GM19372 (cell line): ENCODE results near the gene LKAAEAR1.
"Not testable (repeated sequence)": the region's sequence is repeated elsewhere in the genome, so short reads cannot be mapped to it uniquely, and the experiment has no call there.

Experiments used
- ATAC-seq: cut with Tn5 transposase; IDR thresholded peaks from one replicate; pipeline ENCODE4 v1.9.1; 2021; ENCODE audit warnings: mild to moderate bottlenecking, low read depth, moderate library complexity; ENCODE audit not compliant: unreplicated experiment

The LKAAEAR1 gene

GRCh38 chr20:64083804-64084684 is at the start of gene LKAAEAR1:
Gene LKAAEAR1, minus strand, starts transcription at chr20:64084398. Its CDS starts 179 bp downstream, at chr20:64084219.
- no peak for ATAC-seq

GRCh38 chr20:64131406-64131805 is 47.2 kb upstream of the LKAAEAR1 start:
- no peak for ATAC-seq

- ATAC-seq, result no peak
Measured at GRCh38 chr20:64130876-64131275, 46.7 kb upstream of the LKAAEAR1 start.

DNA sequence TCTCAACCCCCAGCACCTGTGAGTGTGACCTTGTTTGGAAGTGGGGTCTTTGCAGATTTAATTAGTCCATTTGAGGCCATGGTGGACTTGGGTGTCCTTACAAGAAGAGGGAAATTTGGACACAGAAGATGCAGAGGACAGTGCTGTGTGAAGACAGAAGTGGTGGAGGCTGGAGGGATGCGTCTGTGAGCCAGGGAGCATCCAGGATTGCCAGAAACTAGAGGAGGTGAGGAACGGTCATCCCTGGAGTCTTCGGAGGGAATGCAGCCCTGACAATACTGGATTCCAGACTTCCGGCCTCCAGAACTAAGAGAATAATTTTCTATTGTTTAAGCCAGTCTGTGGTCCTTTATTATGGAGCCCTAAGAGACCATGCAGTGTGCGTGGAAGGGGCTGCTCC is 46.1 kb upstream of the LKAAEAR1 start:
- no peak for ATAC-seq

DNA sequence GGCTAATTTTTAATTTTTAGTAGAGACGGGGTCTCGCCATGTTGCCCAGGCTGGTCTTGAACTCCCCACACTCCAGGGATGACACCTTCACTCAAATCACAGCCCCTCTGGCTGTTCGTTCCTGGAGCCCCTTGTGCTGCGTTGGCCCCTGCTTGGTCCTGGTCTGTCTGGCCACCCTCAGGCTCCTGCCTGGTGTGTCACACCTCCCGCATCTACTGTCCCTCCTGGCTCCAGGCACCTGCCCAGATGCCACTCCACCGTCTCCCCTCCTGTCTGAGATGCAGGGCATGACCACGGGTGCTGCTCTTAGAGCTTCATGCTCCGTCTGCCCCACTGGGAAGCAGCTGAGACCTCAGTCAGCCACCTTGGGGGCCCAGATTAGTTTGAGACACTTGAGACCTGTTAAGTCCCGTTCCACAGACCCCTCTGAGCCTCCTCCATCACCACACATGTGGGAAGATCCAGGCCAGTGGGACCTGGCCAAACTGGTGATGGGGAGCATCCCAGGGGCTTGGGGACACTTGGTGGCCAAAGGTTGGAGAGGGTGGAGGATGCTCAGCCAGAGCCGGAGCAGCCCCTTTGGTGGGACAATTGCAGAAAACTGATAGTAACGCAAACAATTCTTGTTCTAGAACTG is 45.1 kb upstream of the LKAAEAR1 start:
- no peak for ATAC-seq

DNA sequence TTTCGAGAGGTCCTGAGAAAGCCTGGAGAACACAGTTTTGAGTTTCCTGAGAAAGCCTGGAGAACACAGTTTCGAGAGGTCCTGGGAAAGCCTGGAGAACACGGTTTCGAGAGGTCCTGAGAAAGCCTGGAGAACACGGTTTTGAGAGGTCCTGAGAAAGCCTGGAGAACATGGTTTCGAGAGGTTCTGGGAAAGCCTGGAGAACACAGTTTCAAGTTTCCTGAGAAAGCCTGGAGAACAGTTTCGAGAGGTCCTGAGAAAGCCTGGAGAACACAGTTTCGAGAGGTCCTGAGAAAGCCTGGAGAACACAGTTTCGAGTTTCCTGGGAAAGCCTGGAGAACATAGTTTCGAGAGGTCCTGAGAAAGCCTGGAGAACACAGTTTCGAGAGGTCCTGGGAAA is 39.3 kb upstream of the LKAAEAR1 start:
- not testable (repeated sequence) for ATAC-seq

DNA sequence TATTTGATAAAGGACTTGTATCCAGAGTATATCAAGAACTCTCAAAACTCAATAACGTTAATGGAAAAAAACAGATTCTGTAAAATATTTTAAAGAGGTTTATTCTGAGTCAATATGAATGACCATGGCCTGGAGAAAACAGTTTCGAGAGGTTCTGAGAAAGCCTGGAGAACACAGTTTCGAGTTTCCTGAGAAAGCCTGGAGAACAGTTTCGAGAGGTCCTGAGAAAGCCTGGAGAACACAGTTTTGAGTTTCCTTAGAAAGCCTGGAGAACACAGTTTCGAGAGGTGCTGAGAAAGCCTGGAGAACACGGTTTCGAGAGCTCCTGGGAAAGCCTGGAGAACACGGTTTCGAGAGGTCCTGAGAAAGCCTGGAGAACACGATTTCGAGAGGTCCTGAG is 38.7 kb upstream of the LKAAEAR1 start:
- ATAC-seq, result not testable (repeated sequence)

GRCh38 chr20:64121586-64121985 is 37.4 kb upstream of the LKAAEAR1 start:
- ATAC-seq, result no peak

DNA sequence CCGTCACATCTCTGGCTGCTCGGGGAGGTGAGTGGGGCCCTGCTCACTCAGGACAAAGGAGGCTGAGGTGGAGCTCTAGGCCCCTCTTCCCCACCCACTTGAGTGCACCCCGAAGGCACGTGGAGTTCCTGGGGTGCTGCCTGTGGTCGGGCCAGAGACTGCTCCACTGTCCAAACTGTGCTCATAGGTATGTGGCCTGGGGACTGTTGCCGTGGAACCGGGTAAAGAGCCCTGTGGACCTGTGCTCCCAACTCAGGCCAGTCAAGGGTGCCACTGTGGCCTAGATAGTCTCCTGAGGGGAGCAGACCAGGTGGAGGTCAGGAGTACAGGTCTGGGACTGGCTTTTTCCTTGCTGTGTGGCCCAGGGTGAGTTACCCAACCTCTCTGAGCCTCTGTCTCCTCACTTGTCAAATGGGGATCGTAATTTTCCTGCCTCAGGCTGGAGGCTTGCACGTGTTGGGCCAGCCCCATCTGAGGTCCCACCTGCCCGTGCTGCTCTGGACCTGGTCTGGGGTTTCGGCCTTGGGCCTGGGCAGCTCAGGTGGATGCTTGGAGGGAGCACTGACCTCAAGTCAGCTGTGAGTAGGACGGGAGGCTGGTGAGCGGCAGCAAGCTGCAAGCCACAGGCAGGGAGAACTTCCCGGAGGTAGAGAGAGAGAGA is 35.6 kb upstream of the LKAAEAR1 start:
- ATAC-seq, result no peak

DNA sequence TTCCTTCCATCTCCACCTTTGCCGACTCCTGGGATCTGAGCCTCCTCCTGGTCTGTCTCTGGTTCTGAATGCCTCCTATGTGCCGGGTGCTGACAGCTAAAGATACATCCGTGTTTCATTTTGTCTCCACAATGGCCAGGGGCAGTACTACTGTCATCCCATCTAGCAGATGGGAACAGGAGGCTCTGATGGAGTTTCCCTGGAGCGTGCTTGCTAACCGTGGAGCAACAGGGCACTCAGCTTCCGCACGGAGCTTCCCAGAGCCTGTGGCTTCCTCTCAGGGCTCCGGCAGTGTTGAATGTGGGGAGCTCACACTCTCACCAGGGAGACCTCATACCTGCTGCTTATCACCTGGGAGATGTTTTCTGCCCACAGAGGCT is 35.1 kb upstream of the LKAAEAR1 start:
- no peak for ATAC-seq

GRCh38 chr20:64117432-64117777 is 33.2 kb upstream of the LKAAEAR1 start:
- not testable (repeated sequence) for ATAC-seq

DNA sequence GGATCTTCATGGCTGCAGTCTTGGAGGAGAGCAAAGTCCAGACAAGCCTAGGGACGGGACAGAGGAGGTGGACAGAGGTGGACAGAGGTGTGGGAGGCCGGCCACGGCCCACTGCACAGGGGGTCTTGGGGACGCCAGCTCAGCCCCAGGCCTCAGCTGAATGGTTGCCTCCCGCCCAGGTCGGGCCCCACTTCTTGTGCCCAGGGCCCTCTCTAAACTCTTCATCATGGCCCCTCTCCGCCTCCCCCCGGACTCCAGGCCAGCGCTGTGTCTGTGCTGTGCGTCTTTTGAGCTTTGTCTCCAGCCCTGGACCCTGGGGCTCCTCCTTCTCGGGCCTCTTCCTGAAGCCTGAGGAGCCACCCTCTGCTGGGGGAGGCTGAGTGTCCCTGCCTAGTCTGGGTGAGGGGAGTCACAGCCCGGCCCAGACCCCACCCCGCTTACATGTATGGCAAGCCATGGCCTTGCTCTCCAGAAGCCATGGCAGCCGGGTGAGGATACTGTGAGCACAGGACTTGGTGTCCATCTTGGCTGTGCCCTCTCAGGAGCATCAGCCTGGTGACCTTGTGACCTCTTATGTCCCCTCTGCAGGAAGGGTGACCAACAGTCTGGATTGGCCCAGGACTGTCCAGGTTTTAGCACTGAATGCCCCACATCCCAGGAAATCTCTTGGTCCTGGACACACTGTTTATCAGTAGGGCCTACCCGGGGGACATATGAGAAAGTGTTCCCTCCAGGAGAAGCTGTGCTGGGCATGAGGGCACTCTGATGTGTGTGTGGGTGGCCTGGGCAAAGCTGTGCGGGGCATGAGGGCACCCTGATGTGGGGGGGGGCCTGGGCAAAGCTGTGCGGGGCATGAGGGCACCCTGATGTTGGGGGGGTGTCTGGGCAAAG is 32.6 kb upstream of the LKAAEAR1 start:
- ATAC-seq, result no peak

DNA sequence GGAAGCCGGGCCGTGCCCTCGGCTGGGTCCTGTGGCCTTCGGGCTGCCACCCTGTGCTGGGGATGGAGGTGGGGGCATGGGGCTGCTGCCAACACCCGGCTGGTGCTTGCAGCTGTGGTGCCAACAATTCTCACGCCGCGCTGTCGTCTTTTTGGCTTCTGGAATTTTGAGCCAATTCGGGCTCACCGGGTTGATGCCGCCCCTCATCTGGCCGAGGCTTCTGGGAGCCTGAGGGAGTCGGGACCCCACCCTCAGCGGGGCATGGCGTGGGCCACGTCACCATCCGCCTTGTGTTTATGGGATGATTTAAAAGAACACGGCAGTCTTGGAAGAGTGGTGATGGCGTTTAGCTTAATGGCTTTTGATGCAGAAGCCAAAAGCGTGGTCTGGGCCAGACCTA is 31.8 kb upstream of the LKAAEAR1 start:
- ATAC-seq, result no peak

DNA sequence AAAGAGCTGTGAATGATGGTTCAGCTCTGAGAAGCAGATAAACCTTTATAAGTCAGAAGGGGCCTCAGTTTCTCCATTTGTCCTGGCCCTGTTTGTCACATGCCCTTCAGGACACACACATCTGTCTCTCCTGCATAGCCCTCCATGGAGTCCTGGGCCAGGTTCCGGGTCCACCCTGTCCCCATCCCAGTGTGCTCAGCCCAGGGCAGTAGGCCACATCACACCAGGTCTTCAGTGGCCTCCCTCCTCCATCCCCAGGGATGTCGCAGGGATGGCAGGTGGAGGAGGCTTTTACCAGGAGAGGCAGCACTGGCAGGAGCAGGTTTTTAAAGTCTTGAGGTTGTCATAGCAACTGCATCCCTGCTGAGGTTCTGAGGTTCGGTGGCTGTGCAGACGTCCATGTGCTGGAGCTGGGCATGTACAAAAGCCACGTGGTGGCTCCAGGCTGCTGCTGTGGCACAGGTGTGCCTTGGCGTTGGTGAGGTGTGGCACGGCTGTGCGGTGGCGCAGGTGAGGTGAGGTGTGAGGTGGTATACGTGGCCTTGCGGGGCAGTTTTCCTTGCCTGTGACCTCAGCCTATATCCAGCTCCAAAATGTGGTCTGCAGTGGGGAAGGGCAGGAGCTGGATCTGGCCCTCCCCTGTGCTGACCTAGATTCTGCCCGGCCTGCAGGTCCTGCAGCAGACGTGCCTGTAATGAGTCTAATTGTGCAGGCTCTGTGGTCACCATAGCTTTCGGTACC is 31.1 kb upstream of the LKAAEAR1 start:
- ATAC-seq, result no peak

DNA sequence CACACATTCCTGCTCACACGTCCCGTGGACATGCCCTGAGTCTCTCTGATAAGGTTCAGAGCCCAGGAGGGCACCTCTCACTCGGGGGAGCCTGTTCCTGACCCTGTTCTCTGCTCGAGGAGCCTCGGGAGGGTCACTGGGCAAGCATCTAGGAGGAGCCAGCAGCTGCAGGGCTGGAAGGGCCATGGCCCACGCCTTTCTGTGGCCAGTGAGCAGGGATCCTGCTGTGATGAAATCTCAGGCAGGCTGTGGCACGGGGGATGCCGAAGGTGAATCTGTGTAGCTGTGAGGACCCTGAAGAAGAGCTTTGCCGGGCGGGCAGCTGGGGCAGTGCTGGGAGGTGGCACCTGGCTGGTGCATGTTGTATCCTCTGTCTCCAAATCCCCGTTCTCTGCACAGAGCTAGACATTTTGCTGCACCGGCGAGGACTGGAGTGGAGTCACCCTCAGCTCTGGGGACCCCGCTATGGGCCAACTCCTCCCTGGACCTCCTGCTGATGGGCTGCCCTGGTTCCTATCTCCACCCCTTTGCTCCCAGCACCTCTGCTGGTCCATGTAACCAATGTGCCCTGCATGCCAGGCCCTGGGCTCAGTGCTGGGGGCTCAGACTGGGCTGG is 30.3 kb upstream of the LKAAEAR1 start:
- no peak for ATAC-seq

- ATAC-seq, result no peak
Measured at GRCh38 chr20:64113796-64114355, 29.7 kb upstream of the LKAAEAR1 start.

DNA sequence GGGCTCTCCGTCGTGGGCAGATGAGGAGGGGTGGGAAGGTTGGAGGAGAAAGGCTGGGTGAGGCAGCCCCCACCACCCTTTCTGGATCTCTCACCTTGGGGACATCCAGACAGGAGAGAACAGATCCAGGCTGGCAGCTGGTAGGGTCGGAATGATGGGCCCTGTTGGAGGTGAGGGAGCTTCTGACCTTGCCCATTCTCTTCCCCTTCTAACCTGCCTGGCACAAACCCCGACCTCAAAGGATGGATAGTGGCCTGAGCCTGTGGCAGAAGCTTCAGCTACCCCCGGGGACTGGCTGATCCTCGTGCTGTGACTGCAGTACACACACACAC is 29.2 kb upstream of the LKAAEAR1 start:
- no peak for ATAC-seq

DNA sequence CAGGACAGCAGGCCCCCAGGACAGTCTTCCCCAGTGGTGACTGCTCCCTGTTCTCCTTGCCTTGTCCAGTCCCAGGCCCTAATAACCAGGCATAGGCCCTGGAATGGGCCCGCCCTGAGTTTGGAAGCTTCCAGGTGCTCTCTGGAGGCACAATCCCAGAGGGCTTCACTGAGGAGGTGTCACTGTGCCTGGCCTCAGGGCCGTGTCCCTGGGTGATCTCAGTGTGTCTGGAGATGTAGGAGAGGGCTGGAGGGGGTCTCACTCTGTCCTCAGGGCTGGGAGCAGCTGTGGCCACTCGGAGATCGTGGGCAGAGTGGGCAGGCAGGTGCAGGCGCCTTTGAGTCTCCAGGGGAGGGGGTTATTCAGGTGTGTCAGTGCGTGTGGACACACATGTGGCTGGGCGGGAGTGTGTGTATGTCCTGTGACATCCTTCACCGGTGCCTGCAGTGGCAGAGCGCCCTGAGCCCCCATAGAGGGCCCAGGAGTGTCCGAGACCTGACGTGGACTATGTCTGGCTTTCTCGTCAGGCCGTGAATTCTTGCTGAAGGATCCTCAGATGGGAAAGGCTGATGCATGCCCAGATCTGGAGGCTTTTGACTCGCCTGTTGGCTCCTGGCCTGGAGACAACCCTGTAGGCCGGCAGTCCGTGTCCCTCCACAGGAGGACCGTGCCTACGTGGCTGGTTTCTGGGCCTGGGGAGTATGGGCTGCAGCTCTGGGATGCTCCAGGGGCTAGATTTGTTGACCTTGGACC is 28.7 kb upstream of the LKAAEAR1 start:
- ATAC-seq, result no peak
